Neural cell (in vitro differentiated cells): ENCODE results near the gene LHFPL6. TPM values are rescaled to one million over a fixed set of nuclear protein-coding genes. Genes with fewer than 3 reads are reported as not detected.

Source experiments
- H2AFZ ChIP-seq: fragments of 200-600, 300-800 bp; sonication (generic), shearing (Covaris generic); 2 replicates; pipeline ENCODE4 v1.6.0; 2014; ENCODE audit warnings: low read depth, mild to moderate bottlenecking, antibody characterized with exemption, low read length, moderate library complexity
- H3F3A ChIP-seq: fragments of 200-600 bp; shearing (Covaris generic); 2 replicates; pipeline ENCODE4 v1.6.1; 2016; ENCODE audit warnings: mild to moderate bottlenecking, moderate library complexity, mixed read lengths, antibody characterized with exemption, low read length; ENCODE audit not compliant: insufficient read depth, poor library complexity, severe bottlenecking
- H3K27ac ChIP-seq: fragments of 200-600, 300-800 bp; sonication (generic), shearing (Covaris generic); 2 replicates; pipeline ENCODE4 v1.5.1; 2014; ENCODE audit warnings: mild to moderate bottlenecking, low read length, moderate library complexity
- H3K27me3 ChIP-seq: fragments of 300-800, 200-600 bp; sonication (generic), shearing (Covaris generic); 2 replicates; pipeline ENCODE4 v1.6.0; 2014; ENCODE audit warnings: mild to moderate bottlenecking, low read depth, low read length, moderate library complexity; ENCODE audit not compliant: insufficient read depth
- H3K36me3 ChIP-seq: fragments of 300-800, 200-600 bp; sonication (generic), shearing (Covaris generic); 2 replicates; pipeline ENCODE4 v1.5.1; 2014; ENCODE audit warnings: mild to moderate bottlenecking, antibody characterized with exemption, low read length, moderate library complexity; ENCODE audit not compliant: insufficient read depth
- H3K4me2 ChIP-seq: fragments of 300-800, 200-600 bp; sonication (generic), shearing (Covaris generic); 2 replicates; pipeline ENCODE4 v1.6.0; 2014; ENCODE audit warnings: mild to moderate bottlenecking, low read length
- H3K4me3 ChIP-seq: fragments of 300-800, 200-600 bp; sonication (generic), shearing (Covaris generic); 2 replicates; pipeline ENCODE4 v1.5.1; 2014; ENCODE audit warnings: mild to moderate bottlenecking, low read length, moderate library complexity
- H3K79me2 ChIP-seq: fragments of 200-600 bp; shearing (Covaris generic); replicated peaks from 2 replicates; pipeline ENCODE4 v1.6.0; 2014; ENCODE audit warnings: mild to moderate bottlenecking, low read length, moderate library complexity; ENCODE audit not compliant: insufficient read depth
- H3K9ac ChIP-seq: fragments of 300-800, 200-600 bp; sonication (generic), shearing (Covaris generic); 2 replicates; pipeline ENCODE4 v1.6.1; 2016; ENCODE audit warnings: mild to moderate bottlenecking, low read length, mixed read lengths
- H3K9me2 ChIP-seq: fragments of 200-600 bp; shearing (Covaris generic); 2 replicates; pipeline ENCODE4 v1.6.1; 2016; ENCODE audit warnings: mild to moderate bottlenecking, low read length, mixed read lengths; ENCODE audit not compliant: insufficient read depth
- H3K9me3 ChIP-seq: fragments of 200-600, 300-800 bp; sonication (generic), shearing (Covaris generic); 2 replicates; pipeline ENCODE4 v1.6.1; 2016; ENCODE audit warnings: mild to moderate bottlenecking, mixed run types, low read length, moderate library complexity, mixed read lengths
- H4K20me1 ChIP-seq: fragments of 200-600 bp; shearing (Covaris generic); 2 replicates; pipeline ENCODE4 v1.6.1; 2016; ENCODE audit warnings: mild to moderate bottlenecking, mixed run types; ENCODE audit not compliant: insufficient read depth
- CTCF ChIP-seq: fragments of 450-650 bp; IDR thresholded peaks from 2 replicates; pipeline ENCODE4 v1.5.1; 2014; ENCODE audit warnings: antibody characterized with exemption, mild to moderate bottlenecking, moderate library complexity; ENCODE audit not compliant: poor library complexity, severe bottlenecking
- EP300 ChIP-seq: fragments of 450-650 bp; conservative IDR thresholded peaks from 2 replicates; pipeline ENCODE4 v1.6.1; 2014; ENCODE audit warnings: antibody characterized with exemption, mild to moderate bottlenecking, moderate library complexity; ENCODE audit not compliant: poor library complexity, severe bottlenecking
- EZH2 ChIP-seq: fragments of 200-600, 300-800 bp; shearing (Covaris generic), sonication (generic); IDR thresholded peaks from 2 replicates; pipeline ENCODE4 v1.6.1; 2014; ENCODE audit warnings: antibody characterized with exemption, low read length, borderline replicate concordance, mild to moderate bottlenecking; ENCODE audit not compliant: insufficient read depth, poor library complexity, severe bottlenecking
- MXI1 ChIP-seq: fragments of 450-650 bp; conservative IDR thresholded peaks from 2 replicates; pipeline ENCODE4 v1.6.1; 2014; ENCODE audit warnings: antibody characterized with exemption, mild to moderate bottlenecking; ENCODE audit not compliant: poor library complexity, severe bottlenecking
- POLR2AphosphoS5 ChIP-seq: IDR thresholded peaks from 2 replicates; pipeline ENCODE4 v1.6.1; 2012
- RAD21 ChIP-seq: fragments of 450-650 bp; conservative IDR thresholded peaks from 2 replicates; pipeline ENCODE4 v1.6.1; 2014; ENCODE audit warnings: antibody characterized with exemption, mild to moderate bottlenecking, moderate library complexity
- REST ChIP-seq: IDR thresholded peaks from 2 replicates; pipeline ENCODE4 v1.6.1; 2012; ENCODE audit warnings: borderline replicate concordance
- SMC3 ChIP-seq: fragments of 450-650 bp; conservative IDR thresholded peaks from 2 replicates; pipeline ENCODE4 v1.6.1; 2014; ENCODE audit warnings: antibody characterized with exemption, mild to moderate bottlenecking, moderate library complexity; ENCODE audit not compliant: poor library complexity
- TAF1 ChIP-seq: IDR thresholded peaks from 2 replicates; pipeline ENCODE4 v1.6.1; 2012; ENCODE audit warnings: low read depth
- polyA plus RNA-seq: library from polyadenylated mRNA; depleted of rRNA; stranded (reverse); fragments of >200 nt; gene quantifications from 2 replicates; pipeline ENCODE4 v1.2.3, GENCODE V29; 2014

The LHFPL6 gene
- polyA plus RNA-seq, 1 donor from 2014 or later: 36.3 TPM

GRCh38 chr13:39577203-39577602 is 25.8 kb downstream of the LHFPL6 start:
- Histone ChIP-seq H3K4me2 (no peak overlapping the region), H3K27ac (no peak overlapping the region), H3K9me2 (no peaks in the 10 kb centered on the region), H3K4me3 (no peak overlapping the region), H3K9me3 (no peaks in the 10 kb centered on the region), H3K9ac (no peak overlapping the region), H3K27me3 (no peaks in the 10 kb centered on the region), H2AFZ (no peak overlapping the region), H3F3A (no peaks in the 10 kb centered on the region), H3K79me2 (no peaks in the 10 kb centered on the region), H4K20me1 (no peaks in the 10 kb centered on the region), H3K36me3 (no peaks in the 10 kb centered on the region)
- TF ChIP-seq TAF1 (no peak), POLR2AphosphoS5 (no peak), REST (no peak), EP300 (no peak), MXI1 (no peak), EZH2 (no peak), SMC3 (no peak), RAD21 (no peak)

- Histone ChIP-seq H3F3A (no peaks in the 10 kb centered on the region), H3K9me3 (no peaks in the 10 kb centered on the region), H3K4me3 (no peak overlapping the region), H4K20me1 (no peaks in the 10 kb centered on the region), H2AFZ (no peak overlapping the region), H3K9me2 (no peaks in the 10 kb centered on the region), H3K4me2 (no peak overlapping the region), H3K79me2 (no peaks in the 10 kb centered on the region), H3K27me3 (no peaks in the 10 kb centered on the region), H3K27ac (no peak overlapping the region), H3K9ac (no peak overlapping the region), H3K36me3 (no peaks in the 10 kb centered on the region)
- TF ChIP-seq REST: no peak
- TF ChIP-seq TAF1: no peak
- TF ChIP-seq EP300: no peak
- no peak for TF ChIP-seq POLR2AphosphoS5
- TF ChIP-seq SMC3: no peak
- TF ChIP-seq EZH2: no peak
- no peak for TF ChIP-seq MXI1
- TF ChIP-seq CTCF: no peak
- no peak for TF ChIP-seq RAD21
Observed at GRCh38 chr13:39575641-39576238, 27.3 kb downstream of the LHFPL6 start.
